ENCODE measurements around the gene PNLIPRP3. TPM values are rescaled to one million over a fixed set of nuclear protein-coding genes. Genes with fewer than 3 reads are reported as not detected.
"Not testable (repeated sequence)": the region's sequence is repeated elsewhere in the genome, so short reads cannot be mapped to it uniquely, and the experiment has no call there.

Gene PNLIPRP3
- total and polyA plus RNA-seq, 2 of the 4 experiments (the other 2 are of a cell fraction), result not detected

DNA sequence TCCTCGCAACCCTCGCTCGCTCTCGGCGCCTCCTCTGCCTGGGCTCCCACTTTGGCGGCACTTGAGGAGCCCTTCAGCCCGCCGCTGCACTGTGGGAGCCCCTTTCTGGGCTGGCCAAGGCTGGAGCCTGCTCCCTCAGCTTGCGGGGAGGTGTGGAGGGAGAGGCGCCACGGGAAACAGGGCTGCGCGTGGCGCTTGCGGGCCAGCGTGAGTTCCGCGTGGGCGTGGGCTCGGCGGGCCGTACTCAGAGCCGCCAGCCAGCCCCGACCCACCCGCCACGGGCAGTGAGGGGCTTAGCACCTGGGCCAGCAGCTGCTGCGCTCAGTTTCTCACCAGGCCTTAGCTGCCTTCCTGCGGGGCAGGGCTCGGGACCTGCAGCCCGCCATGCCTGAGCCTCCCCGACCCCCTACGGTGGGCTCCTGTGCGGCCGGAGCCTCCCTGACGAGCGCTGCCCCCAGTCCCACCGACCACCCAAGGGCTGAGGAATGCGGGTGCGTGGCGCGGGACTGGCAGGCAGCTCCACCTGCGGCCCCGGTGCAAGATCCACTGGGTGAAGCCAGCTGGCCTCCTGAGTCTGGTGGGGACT is 34.3 kb upstream of the PNLIPRP3 start:
- H4K20me1 ChIP-seq (ENCODE audit: insufficient read depth, low read length); H3K18ac ChIP-seq (ENCODE audit: low read depth, low read length); H2BK120ac ChIP-seq (ENCODE audit: low read depth, low read length); H4K8ac ChIP-seq (ENCODE audit: low read depth in 2 of 2, low read length in 2 of 2); H3K4me1 ChIP-seq (ENCODE audit: control insufficient read depth, insufficient read depth, low read length); H3K27me3 ChIP-seq (ENCODE audit: control insufficient read depth, insufficient read depth, low read length); H4K91ac ChIP-seq (ENCODE audit: insufficient read depth, low read depth, low read length); H2AK9ac ChIP-seq (replicated peaks; ENCODE audit: low read depth, low read length, poor library complexity); H2AK5ac ChIP-seq (ENCODE audit: low read depth, low read length); H3K23ac ChIP-seq (ENCODE audit: low read depth, low read length); H3K4ac ChIP-seq (ENCODE audit: low read depth, low read length); POLR2A ChIA-PET (ENCODE audit: unreplicated experiment); H3K4me2 ChIP-seq (ENCODE audit: low read depth, low read length); H3K4me3 ChIP-seq (ENCODE audit: insufficient read depth, low read depth, low read length); H2AFZ ChIP-seq (replicated peaks; ENCODE audit: low read length, poor library complexity); H4K5ac ChIP-seq (ENCODE audit: low read depth, low read length); dilution Hi-C loops (cut with HindIII; ENCODE audit: low sequenced_read_pairs, unreplicated experiment); H3K9ac ChIP-seq (ENCODE audit: low read depth, low read length); H2BK5ac ChIP-seq (ENCODE audit: low read depth, low read length, poor library complexity, severe bottlenecking); ATAC-seq (ENCODE audit: low read depth); DNase-seq; BruUV-seq (replicated peaks); CTCF ChIA-PET; H2BK20ac ChIP-seq (ENCODE audit: low read depth, low read length); H3K14ac ChIP-seq (replicated peaks; ENCODE audit: low read depth, low read length); H3K9me1 ChIP-seq (ENCODE audit: insufficient read depth, low read length); intact Hi-C loops (cut with micrococcal nuclease); H3K27ac ChIP-seq (ENCODE audit: insufficient read depth, low read length); H2BK15ac ChIP-seq (ENCODE audit: low read depth, low read length); H3K79me1 ChIP-seq (ENCODE audit: low read depth in 1 of 2, low read length in 2 of 2); H3K56ac ChIP-seq (ENCODE audit: extremely low read depth, insufficient read depth, low read length); H3K9me3 ChIP-seq (ENCODE audit: control insufficient read depth, insufficient read depth, low read length); H3K36me3 ChIP-seq (ENCODE audit: control insufficient read depth, insufficient read depth, low read length): not testable (repeated sequence)
- 90% methylated on average over 15 of the region's 43 CpGs; no CpG with 5 or more reads in 1 of the 2 experiments for WGBS, 2 experiments (ENCODE audit: extremely low coverage in 2 of 2, insufficient read length in 1 of 2)
- in situ Hi-C loops (cut with MboI; ENCODE audit: low sequenced_read_pairs), result loop anchor here (25.0 kb wide), 1 partner anchor 1031 kb away; no protein-coding TSS in a partner anchor
